ENCODE results near the gene SLC26A9.

DNA sequence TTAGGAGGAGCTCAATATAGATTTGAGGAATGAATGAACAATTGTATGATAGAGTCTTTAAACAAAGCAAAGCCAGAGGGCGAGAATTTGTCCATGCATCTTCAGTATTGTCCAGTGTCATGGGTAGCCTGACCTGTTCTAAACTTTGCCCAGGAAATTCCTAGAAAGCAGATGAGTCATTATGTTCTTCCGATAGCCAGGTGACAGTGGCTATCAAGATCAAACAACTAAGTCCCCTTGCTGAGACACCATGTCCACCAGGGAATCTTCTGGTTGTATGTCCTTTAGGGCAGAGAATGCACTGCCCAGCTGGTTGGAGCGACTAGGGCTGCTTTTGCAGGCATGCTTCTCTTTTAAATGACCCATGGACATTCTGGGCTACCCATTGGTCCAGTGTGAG lies 1.8 kb upstream of the SLC26A9 start:
- TF ChIP-seq, protein P1, sequence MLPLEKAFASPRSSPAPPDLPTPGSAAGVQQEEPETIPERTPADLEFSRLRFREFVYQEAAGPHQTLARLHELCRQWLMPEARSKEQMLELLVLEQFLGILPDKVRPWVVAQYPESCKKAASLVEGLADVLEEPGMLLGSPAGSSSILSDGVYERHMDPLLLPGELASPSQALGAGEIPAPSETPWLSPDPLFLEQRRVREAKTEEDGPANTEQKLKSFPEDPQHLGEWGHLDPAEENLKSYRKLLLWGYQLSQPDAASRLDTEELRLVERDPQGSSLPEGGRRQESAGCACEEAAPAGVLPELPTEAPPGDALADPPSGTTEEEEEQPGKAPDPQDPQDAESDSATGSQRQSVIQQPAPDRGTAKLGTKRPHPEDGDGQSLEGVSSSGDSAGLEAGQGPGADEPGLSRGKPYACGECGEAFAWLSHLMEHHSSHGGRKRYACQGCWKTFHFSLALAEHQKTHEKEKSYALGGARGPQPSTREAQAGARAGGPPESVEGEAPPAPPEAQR (CRISPR knock-in tag; IDR thresholded peaks at IDR 0.05): no peak
- TF ChIP-seq, protein P2, sequence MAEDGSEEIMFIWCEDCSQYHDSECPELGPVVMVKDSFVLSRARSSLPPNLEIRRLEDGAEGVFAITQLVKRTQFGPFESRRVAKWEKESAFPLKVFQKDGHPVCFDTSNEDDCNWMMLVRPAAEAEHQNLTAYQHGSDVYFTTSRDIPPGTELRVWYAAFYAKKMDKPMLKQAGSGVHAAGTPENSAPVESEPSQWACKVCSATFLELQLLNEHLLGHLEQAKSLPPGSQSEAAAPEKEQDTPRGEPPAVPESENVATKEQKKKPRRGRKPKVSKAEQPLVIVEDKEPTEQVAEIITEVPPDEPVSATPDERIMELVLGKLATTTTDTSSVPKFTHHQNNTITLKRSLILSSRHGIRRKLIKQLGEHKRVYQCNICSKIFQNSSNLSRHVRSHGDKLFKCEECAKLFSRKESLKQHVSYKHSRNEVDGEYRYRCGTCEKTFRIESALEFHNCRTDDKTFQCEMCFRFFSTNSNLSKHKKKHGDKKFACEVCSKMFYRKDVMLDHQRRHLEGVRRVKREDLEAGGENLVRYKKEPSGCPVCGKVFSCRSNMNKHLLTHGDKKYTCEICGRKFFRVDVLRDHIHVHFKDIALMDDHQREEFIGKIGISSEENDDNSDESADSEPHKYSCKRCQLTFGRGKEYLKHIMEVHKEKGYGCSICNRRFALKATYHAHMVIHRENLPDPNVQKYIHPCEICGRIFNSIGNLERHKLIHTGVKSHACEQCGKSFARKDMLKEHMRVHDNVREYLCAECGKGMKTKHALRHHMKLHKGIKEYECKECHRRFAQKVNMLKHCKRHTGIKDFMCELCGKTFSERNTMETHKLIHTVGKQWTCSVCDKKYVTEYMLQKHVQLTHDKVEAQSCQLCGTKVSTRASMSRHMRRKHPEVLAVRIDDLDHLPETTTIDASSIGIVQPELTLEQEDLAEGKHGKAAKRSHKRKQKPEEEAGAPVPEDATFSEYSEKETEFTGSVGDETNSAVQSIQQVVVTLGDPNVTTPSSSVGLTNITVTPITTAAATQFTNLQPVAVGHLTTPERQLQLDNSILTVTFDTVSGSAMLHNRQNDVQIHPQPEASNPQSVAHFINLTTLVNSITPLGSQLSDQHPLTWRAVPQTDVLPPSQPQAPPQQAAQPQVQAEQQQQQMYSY (CRISPR knock-in tag; IDR thresholded peaks at IDR 0.05): no peak
- TF ChIP-seq ZBTB21 (CRISPR knock-in tag; IDR thresholded peaks at IDR 0.05; ENCODE audit: borderline replicate concordance): no peak
- TF ChIP-seq, protein P3, sequence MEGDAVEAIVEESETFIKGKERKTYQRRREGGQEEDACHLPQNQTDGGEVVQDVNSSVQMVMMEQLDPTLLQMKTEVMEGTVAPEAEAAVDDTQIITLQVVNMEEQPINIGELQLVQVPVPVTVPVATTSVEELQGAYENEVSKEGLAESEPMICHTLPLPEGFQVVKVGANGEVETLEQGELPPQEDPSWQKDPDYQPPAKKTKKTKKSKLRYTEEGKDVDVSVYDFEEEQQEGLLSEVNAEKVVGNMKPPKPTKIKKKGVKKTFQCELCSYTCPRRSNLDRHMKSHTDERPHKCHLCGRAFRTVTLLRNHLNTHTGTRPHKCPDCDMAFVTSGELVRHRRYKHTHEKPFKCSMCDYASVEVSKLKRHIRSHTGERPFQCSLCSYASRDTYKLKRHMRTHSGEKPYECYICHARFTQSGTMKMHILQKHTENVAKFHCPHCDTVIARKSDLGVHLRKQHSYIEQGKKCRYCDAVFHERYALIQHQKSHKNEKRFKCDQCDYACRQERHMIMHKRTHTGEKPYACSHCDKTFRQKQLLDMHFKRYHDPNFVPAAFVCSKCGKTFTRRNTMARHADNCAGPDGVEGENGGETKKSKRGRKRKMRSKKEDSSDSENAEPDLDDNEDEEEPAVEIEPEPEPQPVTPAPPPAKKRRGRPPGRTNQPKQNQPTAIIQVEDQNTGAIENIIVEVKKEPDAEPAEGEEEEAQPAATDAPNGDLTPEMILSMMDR (IDR thresholded peaks at IDR 0.05): no peak
